Measurements from ENCODE around the gene RAI14.

DNA sequence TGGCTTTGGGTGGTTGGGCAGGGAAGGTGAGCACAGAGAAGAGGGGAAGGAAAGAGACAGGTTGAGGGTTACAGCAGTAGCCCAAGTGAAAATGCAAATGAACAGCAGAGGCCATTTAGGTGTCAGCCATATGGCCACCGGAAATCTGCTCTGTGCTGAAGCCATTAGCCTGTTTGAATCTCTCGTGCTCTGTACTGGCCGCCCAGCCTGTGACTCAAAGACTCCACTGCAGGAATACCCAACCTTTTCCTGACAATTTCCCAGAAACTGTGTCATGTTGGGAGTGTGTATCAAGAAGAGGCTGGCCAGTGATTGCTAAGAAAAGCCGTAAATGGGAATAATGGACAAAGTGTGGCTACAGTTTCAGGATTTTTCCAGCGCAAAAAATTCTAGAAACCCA, 35.9 kb upstream of the RAI14 start:
- TF ChIP-seq, protein P1, sequence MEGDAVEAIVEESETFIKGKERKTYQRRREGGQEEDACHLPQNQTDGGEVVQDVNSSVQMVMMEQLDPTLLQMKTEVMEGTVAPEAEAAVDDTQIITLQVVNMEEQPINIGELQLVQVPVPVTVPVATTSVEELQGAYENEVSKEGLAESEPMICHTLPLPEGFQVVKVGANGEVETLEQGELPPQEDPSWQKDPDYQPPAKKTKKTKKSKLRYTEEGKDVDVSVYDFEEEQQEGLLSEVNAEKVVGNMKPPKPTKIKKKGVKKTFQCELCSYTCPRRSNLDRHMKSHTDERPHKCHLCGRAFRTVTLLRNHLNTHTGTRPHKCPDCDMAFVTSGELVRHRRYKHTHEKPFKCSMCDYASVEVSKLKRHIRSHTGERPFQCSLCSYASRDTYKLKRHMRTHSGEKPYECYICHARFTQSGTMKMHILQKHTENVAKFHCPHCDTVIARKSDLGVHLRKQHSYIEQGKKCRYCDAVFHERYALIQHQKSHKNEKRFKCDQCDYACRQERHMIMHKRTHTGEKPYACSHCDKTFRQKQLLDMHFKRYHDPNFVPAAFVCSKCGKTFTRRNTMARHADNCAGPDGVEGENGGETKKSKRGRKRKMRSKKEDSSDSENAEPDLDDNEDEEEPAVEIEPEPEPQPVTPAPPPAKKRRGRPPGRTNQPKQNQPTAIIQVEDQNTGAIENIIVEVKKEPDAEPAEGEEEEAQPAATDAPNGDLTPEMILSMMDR (IDR thresholded peaks at IDR 0.05): no peak
- no peak for TF ChIP-seq POLR2A (IDR thresholded peaks at IDR 0.05)

All from body of pancreas (tissue), 4 donors.